Activated naive CD4-positive, alpha-beta T cell (primary cell): ENCODE measurements around the gene JAKMIP1.

Source experiments
- DNase-seq, 4 experiments: peaks; one replicate each; lab custom pipeline; 2025; lab: John Stamatoyannopoulos, UW

JAKMIP1 gene

DNA sequence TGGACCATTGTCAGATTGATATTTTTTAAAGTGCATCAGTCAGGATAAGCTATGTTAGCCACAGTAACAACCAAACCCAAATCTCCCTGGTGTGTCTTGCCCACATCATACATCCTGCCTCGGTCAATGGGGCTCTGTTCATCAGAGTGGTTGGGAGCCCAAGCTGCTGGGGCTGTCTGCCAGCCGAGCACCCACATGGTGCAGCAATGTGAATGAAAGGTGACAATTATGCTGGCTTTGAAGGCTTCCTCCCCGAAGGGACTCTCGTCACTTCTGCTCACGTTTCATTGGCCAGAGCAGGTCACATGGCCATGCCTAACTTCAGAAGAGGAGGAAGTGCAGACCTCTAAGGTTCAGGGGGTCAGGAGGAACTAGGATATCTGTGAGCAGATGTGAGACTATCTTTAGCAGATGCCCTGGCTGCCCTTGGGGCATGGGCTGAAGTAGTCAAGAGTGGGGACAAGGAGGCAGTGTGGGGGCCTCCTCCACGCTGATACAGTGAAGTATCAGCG is 1.3 kb upstream of the JAKMIP1 start:
- no peak for DNase-seq

DNA sequence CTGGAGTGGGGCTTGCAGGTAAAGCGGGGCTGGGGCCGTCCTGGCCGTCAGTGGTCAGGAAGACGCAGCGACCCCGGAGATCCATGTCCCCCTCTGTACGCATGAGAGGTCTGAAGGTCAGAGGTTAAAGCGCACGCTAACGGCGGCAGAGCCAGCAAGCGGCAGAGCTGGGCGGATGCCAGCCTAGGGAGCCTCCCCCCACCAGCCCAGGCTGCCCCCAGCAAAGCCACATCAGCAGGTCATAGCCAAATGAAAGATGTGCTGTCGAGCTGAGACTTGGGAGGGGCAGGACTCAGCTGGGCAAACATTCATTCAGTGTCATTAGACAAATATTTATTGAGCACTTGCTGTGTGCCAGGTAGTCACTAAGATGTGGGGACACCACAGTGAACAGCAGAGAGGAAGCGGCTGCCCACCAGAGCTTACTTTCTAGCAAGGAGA is 593 bp upstream of the JAKMIP1 start:
- no peak for DNase-seq

DNA sequence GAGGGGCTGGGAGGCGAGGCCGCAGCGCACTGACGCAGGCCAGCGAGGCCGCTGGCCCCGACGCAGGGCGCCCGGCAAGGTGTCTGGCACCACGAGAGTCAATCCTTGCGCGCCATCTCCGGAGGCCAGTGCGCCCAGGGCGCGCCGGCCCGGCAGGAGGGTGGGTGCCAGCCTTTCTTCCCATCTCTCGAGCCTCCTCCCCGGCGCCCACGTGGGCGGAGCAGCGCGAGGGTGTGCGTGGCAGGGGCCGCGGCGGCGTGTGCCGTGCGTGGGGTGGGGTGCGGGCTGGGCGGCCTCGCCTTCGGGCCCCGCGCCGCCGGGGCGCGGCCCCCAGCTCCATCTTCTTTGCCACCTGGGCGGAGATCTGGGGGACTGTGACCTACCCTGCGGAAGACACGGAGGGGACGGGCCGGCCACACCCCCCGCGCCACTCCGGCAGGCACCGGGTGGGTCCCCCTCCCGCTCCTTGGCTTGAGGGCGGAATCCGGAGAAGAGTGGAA is 877 bp downstream of the JAKMIP1 start:
- DNase-seq: no peak

DNA sequence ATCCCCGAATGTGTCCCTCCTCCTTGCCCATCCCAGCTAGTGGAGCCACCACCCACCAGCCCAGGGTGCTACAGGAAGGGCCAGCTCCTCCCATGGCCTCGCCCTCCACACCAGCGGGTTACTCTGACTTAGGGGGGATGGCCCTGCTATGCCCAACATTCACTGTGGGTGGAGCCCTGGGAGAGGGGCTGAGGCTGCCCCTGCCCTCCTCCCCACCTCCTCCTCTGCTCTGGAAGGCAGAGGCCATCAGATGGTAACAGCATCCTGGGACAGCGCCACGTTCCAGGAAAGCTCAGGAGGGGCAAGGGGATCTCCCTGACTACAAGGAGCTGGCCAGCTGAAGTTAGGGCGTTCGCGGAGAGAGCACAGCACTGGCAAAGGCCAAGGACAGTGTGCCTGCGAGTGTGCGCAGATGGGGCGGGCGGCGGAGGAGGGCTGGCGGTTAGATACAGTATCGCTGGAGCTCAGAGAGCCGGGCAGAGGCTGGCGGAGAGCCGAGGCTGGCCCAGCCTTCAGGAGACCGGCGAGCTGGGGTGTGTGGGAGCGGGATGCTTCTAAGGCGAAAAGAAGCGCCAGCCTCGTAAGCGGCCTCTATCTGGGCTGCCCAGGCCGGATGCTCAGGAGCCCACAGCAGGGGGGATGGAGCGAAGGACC is 1.5 kb downstream of the JAKMIP1 start:
- DNase-seq: no peak

DNA sequence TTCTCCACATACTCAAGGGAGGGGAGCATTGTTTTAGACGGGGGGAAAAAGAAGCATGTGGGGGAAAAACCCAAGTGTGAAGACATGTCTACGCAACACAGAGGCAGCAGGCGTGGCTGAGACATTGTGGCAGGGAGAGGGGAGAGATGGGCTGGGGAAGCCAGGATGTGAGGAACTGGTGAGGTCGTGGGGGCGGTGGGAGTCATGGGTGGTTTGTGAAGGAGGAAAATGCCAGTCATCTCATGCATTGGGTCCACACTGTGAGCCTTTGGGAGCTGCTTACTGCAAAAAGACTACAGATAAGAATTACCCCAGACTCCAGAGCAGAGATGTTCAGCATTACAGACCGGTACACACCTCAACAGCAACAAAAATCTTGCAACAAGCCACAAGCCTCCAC is 2.1 kb downstream of the JAKMIP1 start:
- no peak for DNase-seq

DNA sequence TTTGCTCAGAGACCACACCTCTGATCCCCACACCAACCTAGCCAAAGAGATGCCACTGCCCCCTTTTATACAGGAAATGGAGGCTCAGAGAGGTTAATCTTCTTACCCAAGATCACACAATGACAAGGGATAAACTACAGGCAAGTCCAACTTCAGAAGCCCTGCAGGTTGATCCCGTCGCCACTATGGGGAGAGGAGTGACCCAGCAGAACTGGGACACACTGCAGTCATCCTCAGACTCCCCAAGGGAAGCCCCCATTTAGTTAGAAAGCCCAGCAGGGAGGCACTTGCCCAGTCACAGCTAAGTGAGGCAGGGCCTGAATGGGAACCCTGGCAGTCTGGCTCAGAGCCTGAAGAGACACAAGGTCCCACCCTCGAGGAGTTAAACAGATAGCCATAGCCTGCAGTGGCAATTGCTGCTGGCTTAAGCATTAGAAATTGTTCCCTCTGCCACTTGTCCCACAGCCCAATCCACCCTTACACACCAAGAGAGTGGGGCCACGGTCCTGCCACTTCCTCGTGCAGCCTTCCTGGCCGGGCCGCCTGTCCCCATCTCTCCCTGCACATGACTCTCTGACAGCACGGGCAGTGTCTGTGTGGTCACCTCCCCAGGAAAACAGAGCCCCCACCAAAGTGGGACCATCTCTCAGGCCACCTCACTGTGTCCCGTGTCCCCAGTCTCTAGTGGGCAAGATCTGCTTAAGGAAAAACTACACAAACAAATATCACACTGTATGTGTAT is 2.7 kb downstream of the JAKMIP1 start:
- no peak for DNase-seq

DNA sequence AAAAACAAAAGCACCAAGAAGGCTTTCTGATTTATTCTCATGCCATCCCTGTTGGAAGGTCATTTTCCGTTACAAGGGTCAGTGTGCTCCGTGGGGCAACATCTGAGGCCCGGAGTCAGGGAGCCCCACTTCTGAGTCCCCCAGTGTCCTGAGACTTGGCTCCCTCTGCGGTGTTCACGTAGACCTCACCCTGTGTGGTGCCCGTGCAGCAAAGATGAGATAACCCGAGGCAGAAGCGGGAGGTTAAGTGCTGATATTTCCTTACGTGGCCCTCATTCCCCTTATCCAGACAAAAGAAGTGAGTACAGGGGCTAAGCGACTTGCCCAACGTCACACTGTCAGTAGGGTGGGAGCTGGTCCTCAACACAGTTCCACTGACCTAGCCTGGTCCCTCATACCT is 3.5 kb downstream of the JAKMIP1 start:
- no peak for DNase-seq

DNA sequence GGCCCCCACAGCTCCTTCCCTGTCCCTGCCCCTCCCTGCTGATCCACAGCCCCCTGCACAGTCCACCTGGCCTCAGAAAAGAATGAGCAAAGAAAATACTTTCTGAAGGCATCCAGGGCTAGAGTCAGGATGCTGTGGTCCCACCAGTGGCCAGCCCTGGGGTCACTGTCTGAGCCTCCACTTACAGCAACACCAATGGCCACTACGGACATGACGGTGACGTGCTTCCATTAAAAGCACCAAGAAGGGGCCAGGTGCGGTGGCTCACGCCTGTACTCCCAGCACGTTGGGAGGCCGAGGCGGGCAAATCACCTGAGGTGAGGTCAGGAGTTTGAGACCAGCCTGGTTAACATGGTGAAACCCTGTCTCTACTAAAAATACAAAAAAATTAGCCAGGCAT is 4.0 kb downstream of the JAKMIP1 start:
- no peak for DNase-seq

DNA sequence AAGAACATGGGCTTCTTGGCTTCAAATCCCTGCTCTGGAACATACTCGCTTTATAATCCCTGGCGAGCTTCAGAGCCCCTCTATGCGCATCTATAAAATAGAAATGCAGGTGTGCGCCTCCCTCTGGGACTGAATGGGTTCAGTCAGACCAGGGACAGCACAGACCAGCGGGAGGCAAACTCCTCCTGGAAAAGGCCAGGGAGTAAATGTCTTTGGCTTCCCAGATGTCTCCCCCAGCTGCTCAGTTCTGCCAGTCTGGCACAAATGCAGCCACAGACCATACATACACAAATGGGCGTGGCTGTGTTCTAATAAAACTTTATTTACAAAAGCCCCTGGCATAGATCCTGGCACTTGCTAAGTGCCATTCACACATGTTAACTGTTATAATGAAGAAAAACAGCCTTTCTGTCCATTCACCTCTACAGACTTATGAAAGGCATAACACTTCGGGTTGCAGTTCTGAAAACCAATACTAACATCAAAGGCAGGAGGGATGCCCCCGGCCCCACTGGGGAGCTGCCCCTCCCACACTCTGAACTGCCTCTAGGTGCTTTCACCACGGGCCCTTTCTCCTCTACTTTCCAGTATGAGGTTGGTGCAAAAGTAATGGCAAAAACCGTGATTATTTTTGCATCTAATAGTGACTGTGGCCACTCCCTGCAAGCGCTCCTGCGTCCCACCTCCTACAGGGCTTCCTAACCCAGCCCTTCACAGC is 4.6 kb downstream of the JAKMIP1 start:
- no peak for DNase-seq

DNA sequence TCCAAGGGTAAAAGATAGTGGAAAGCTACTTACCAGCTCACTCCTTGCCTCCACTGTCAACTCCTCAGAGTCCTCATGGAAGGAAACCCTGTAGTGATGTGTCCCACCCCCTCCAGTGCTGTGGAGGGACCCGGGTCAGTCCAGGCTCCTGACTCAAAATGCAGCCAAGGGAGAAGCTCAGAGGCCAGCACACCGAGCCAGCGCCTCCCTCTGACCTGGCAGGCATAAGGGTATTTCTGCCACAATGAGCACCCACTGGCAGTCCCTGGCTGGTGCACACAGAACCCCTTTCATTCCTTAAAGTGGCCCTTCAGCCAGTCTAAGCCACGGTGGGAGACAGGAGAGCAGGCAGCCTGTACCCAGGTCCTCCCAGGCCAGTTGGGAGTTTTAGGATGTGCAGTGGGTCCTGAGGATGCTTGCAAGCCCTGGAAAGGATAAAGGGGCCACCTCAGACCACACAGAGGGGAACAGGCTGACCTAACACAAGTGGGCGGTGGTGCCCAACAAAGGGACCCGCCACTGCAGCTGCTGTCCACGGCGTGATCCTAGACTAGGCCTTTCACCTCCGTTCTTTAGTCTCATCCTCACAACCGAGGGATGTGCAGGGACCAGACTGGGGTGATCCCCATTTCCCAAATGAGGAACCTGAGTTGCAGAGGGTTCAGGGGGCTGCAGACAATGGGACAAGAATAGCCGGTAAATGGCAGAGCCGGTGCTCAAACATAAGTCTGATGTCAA is 5.7 kb downstream of the JAKMIP1 start:
- no peak for DNase-seq

DNA sequence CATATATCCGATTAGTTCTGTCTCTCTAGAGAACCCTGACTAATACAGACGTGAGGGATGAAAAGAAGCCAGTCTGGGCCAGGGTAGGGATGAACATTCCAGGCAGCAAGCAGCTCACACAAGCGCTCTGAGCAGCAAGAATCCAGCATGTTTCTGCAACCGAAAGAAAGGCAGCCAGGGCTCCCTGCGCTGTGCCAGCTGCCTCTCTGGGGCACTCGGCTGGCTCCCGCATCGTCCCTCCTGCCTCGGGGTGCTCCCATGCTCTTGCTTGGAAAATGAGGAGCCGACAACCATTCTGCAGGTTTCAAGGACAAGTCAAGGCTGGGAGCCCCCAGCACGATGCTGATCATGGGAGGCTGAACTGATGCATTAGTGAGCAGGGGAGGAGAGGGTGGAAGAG is 7.0 kb downstream of the JAKMIP1 start:
- DNase-seq: no peak

DNA sequence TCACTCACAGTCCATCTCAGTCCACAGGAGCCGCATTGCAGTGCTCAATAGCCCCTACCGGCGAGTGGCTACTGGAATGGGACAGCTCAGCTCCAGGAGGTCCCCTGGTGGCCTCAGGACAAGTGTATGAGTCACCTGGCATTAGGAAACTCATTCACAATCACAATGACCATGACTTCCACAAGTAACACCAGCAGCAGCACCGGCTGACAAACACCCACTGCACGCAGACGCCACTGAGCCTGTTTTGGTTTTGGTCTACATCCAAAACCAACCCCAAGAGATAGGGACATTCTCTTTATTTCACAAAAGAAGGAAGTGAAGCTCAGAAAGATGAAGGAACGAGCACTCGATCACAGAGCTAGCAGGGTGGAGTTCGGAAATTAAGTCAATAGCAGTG is 8.1 kb downstream of the JAKMIP1 start:
- DNase-seq: no peak

DNA sequence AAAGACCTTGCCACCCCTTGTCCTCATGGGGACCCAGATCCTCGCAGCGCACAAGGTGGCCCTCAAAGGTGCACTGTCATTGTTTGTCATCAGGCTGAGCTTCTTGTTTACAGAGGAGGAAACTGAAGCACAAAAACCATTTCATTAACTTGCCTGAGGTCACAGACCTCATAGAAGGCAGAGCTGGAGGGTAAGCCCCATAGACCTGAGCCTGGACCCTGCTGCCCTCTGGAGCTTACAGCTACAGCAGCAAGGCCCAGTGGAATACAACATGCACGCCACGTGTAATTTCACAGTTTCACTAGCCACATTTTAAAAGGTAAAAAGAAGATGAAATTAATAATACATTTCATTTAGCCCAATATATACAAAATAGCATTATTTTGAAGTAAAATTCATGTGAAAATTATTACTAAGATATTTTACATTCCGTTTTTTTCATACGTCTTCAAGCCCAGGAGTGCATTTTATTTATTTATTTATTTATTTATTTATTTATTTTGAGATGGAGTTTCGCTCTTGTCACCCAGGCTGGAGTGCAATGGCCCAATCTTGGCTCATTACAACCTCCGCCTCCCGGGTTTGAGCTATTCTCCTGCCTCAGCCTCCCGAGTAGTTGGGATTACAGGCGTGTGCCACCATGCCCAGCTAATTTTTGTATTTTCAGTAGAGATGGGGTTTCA is 8.8 kb downstream of the JAKMIP1 start:
- DNase-seq: no peak

DNA sequence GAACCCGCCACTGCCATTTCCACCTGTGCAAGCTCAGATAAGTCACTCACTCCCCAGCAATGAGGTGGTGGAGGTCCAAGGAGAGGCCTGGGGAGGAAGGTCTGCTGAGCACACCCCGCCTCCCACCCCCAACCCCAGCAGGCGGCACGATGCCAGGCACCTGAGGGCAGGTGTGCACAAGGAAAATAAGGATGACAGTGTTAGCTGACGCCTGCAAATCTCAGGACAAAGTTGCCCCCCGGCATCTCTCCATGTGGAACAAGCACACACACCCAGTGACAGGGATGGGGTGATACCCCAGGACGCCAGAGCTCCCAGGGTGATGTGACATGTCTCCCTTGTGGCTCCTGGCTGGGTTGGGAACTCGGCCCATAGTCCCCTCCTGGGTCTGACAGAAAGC is 9.9 kb downstream of the JAKMIP1 start:
- DNase-seq: no peak

DNA sequence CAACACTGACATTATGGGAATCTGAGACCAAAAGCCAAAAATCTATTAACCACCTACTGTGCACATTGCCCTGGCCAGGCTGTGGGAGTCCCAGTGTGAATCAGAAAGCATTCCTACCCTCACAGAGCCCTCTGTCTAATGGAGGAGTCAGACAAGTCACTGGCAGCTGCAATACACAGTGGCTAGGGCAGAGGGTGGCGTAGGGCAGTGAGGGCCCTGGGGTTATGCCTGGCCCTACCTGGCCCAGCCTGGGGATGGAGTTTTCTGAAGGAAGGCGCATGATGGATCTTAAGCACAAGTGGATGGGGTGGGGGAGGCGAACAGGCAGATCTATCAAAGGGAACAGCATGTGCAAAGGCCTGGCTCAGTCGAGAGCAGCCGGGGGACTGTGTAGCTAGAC is 10.8 kb downstream of the JAKMIP1 start:
- DNase-seq: no peak

DNA sequence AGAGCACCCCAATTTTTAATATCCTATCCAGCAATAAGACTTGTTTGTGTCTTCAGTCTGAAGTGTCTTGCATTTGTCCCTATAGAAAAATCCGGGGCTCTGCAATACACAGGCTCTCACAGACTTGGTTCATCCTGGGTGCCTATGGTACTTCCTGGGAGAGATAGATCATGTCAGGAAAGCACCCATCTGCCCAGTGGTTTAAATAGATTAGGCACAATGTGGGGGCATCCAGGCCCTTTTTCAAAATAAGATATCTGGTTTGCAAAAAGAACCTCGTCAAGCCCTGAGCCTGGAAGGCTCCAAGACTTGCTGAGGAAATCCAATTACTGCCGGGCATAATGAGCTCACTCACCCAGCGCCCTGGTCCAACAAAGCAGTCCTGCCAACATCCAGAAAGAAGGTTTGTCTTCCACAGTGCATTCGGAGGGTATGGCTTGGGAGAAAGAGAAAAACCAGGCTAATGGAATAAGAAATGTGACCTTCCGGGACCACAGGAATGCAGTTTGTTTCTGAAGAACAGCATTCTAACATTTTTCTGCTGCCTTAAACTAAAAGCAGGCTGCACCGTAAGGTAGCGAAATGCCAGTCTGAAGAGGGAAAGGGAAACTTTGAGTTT is 11.6 kb downstream of the JAKMIP1 start:
- DNase-seq: no peak

DNA sequence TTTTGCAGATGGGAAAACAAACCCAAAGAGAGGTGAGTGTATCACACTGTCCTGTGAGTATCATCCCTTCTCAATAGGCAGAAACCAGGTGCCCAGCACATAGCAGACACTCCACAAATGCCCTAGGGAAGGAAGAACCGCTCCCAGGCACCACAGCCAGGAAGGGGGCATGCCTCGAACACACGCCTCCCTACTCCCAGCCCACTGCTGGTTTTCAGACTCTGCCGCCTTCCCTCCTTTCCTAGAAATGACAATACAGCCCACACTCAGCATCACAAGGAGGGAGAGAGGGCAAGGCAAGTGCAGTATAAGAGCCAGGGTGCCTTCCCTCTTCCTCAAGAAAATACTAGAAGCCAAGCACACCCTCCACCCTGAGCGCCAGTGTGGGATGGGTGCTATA is 16.2 kb downstream of the JAKMIP1 start:
- DNase-seq: no peak

DNA sequence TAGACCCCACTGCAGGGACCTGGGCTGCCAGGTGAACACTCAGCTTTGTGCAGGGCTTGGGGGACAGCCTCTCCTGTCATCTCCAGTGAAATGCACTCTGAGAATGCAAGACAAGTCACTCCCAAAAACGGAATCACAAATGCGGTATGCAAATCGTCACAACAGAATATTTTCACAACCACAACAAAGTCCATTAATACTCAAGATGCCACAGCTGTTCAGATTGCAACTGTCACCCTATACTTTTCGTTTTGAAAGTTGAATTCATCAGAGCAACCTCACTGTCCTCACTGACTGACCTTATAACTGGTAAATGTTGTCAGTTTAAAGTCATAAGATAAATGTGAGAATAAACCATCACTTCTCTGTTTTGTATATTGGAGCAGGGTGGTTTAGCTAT is 16.6 kb downstream of the JAKMIP1 start:
- no peak for DNase-seq

DNA sequence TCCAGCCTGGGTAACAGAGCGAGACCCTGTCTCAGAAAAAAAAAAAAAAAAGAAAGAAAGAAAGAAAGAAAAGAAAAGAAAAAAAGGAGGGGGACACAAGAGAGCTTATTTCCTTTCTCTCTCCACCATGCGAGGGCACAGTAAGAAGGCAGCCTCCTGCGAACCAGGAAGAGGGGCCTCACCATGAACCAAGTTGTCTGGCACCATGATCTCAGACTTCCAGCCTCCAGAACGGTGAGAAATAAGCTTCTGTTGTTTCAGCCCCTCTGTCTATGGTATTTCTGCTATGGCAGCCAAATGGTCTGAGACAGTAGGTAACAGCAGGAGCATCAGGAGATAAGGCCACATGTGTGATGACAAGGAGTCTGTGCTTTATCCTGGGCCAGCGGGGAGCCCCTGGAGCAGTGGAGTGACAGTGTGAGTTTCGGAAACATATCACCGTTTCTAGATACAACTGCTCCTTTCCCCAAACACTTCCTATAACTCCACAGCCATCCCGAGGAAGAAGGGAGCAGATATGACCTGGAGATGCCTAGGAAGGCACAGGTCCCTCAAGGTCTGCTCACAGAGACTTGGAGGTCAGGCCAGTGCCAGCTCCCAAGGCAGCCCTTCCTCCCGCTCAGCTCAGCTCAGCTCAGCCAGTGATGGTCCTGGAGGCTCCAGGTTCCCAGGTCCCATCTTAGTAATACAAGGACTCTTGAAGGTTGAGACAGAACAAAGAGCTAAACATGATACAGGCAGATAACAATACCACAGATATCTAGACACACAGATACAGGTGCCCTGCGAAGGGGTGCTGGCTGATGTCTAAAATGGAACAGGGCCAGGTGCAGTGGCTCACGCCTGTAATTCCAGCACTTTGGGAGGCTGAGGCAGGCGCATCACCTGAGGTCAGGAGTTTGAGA is 17.7 kb downstream of the JAKMIP1 start:
- no peak for DNase-seq
